Measurements from ENCODE around the gene SMAD7.
A peak's percentile ranks its signal among the peaks of the same experiment; 100 is the strongest.

Gene SMAD7

GRCh38 chr18:48990481-48991318, 39.9 kb upstream of the SMAD7 start:
- Mint-ChIP-seq H3K4me1 (ENCODE audit: low read depth) (no peaks in the 10 kb centered on the region), H3K9me3 (ENCODE audit: low read depth) (no peaks in the 10 kb centered on the region), H3K4me3 (no peak overlapping the region), H3K27ac (no peak overlapping the region), H3K36me3 (no peaks in the 10 kb centered on the region), H3K27me3 (no peaks in the 10 kb centered on the region)

GRCh38 chr18:48989304-48990303, 38.8 kb upstream of the SMAD7 start:
- no peaks in the 10 kb centered on the region for H3K36me3 Mint-ChIP-seq

GRCh38 chr18:48988508-48989303, 37.9 kb upstream of the SMAD7 start:
- no peak overlapping the region for H3K4me3 Mint-ChIP-seq
- H3K4me1 Mint-ChIP-seq (ENCODE audit: low read depth) = no peaks in the 10 kb centered on the region
- H3K9me3 Mint-ChIP-seq (ENCODE audit: low read depth) = no peaks in the 10 kb centered on the region
- H3K27ac Mint-ChIP-seq = no peak overlapping the region
- no peaks in the 10 kb centered on the region for H3K27me3 Mint-ChIP-seq
- H3K36me3 Mint-ChIP-seq = no peaks in the 10 kb centered on the region

More at GRCh38 chr18:48989304-48990303, 38.8 kb upstream of the SMAD7 start:
- Mint-ChIP-seq H3K27ac (no peak overlapping the region), H3K4me3 (no peak overlapping the region), H3K4me1 (ENCODE audit: low read depth) (no peaks in the 10 kb centered on the region), H3K9me3 (ENCODE audit: low read depth) (no peaks in the 10 kb centered on the region), H3K27me3 (no peaks in the 10 kb centered on the region)

GRCh38 chr18:48987821-48988220, 37.1 kb upstream of the SMAD7 start:
- Mint-ChIP-seq H3K27me3 (no peaks in the 10 kb centered on the region), H3K9me3 (ENCODE audit: low read depth) (no peaks in the 10 kb centered on the region), H3K4me1 (ENCODE audit: low read depth) (no peaks in the 10 kb centered on the region), H3K27ac (no peak overlapping the region), H3K4me3 (no peak overlapping the region), H3K36me3 (no peaks in the 10 kb centered on the region)

GRCh38 chr18:48986851-48987761, 36.3 kb upstream of the SMAD7 start:
- no peaks in the 10 kb centered on the region for H3K4me1 Mint-ChIP-seq (ENCODE audit: low read depth)
- H3K9me3 Mint-ChIP-seq (ENCODE audit: low read depth) = no peaks in the 10 kb centered on the region
- peaks cover 2% of the 10 kb centered on the region for H3K27me3 Mint-ChIP-seq

GRCh38 chr18:48985161-48985560, 34.4 kb upstream of the SMAD7 start:
- Mint-ChIP-seq H3K27ac (no peak overlapping the region), H3K27me3 (peaks cover 2% of the 10 kb centered on the region), H3K4me3 (no peak overlapping the region), H3K36me3 (no peaks in the 10 kb centered on the region), H3K9me3 (ENCODE audit: low read depth) (no peaks in the 10 kb centered on the region), H3K4me1 (ENCODE audit: low read depth) (no peaks in the 10 kb centered on the region)

More at GRCh38 chr18:48986851-48987761, 36.3 kb upstream of the SMAD7 start:
- H3K27ac Mint-ChIP-seq = no peak overlapping the region
- H3K36me3 Mint-ChIP-seq = no peaks in the 10 kb centered on the region
- no peak overlapping the region for H3K4me3 Mint-ChIP-seq

- H3K9me3 Mint-ChIP-seq (ENCODE audit: low read depth) = no peaks in the 10 kb centered on the region
- H3K36me3 Mint-ChIP-seq = no peaks in the 10 kb centered on the region
- H3K27ac Mint-ChIP-seq = no peak overlapping the region
These were observed 33.1 kb upstream of the SMAD7 start for GRCh38 chr18:48983793-48984437.

GRCh38 chr18:48982266-48982665, 31.5 kb upstream of the SMAD7 start:
- no peaks in the 10 kb centered on the region for H3K9me3 Mint-ChIP-seq (ENCODE audit: low read depth)
- no peak overlapping the region for H3K4me3 Mint-ChIP-seq
- H3K27me3 Mint-ChIP-seq = peaks cover 5% of the 10 kb centered on the region
- no peaks in the 10 kb centered on the region for H3K36me3 Mint-ChIP-seq
- H3K27ac Mint-ChIP-seq = no peak overlapping the region
- no peaks in the 10 kb centered on the region for H3K4me1 Mint-ChIP-seq (ENCODE audit: low read depth)

More at GRCh38 chr18:48983793-48984437, 33.1 kb upstream of the SMAD7 start:
- Mint-ChIP-seq H3K27me3 (peaks cover 2% of the 10 kb centered on the region), H3K4me1 (ENCODE audit: low read depth) (no peaks in the 10 kb centered on the region), H3K4me3 (no peak overlapping the region)

GRCh38 chr18:48979944-48980890, 29.5 kb upstream of the SMAD7 start:
- H3K9me3 Mint-ChIP-seq (ENCODE audit: low read depth) = no peaks in the 10 kb centered on the region
- no peaks in the 10 kb centered on the region for H3K36me3 Mint-ChIP-seq
- peaks cover 7% of the 10 kb centered on the region for H3K4me1 Mint-ChIP-seq (ENCODE audit: low read depth)
- no peak overlapping the region for H3K4me3 Mint-ChIP-seq
- H3K27ac Mint-ChIP-seq = no peak overlapping the region
- H3K27me3 Mint-ChIP-seq = peaks cover 11% of the 10 kb centered on the region

GRCh38 chr18:48977914-48978313, 27.1 kb upstream of the SMAD7 start:
- H3K9me3 Mint-ChIP-seq (ENCODE audit: low read depth) = no peaks in the 10 kb centered on the region
- H3K4me3 Mint-ChIP-seq = no peak overlapping the region
- no peak overlapping the region for H3K27ac Mint-ChIP-seq
- H3K36me3 Mint-ChIP-seq = no peaks in the 10 kb centered on the region
- H3K4me1 Mint-ChIP-seq (ENCODE audit: low read depth) = peaks cover 9% of the 10 kb centered on the region
- H3K27me3 Mint-ChIP-seq = peaks cover 13% of the 10 kb centered on the region

GRCh38 chr18:48975817-48976649, 25.3 kb upstream of the SMAD7 start:
- H3K27me3 Mint-ChIP-seq = peaks cover 10% of the 10 kb centered on the region
- no peaks in the 10 kb centered on the region for H3K36me3 Mint-ChIP-seq
- peaks cover 9% of the 10 kb centered on the region for H3K4me1 Mint-ChIP-seq (ENCODE audit: low read depth)
- no peak overlapping the region for H3K27ac Mint-ChIP-seq
- H3K9me3 Mint-ChIP-seq (ENCODE audit: low read depth) = no peaks in the 10 kb centered on the region
- peak overlapping the region; percentile 84 for H3K4me3 Mint-ChIP-seq
